Activated CD4-positive, alpha-beta T cell treated with anti-CD3 and anti-CD28 coated beads for 4 hours (primary cell): Measurements from ENCODE around the gene MYBL2.
"Not testable (repeated sequence)": the region's sequence is repeated elsewhere in the genome, so short reads cannot be mapped to it uniquely, and the experiment has no call there.

ENCODE experiments used
- DNase-seq, 2 donors: peaks; one replicate each; pipeline ENCODE4 v3.0.0-alpha.2; 2020

Gene MYBL2

GRCh38 chr20:43752561-43753301 is 85.8 kb downstream of the MYBL2 start:
- no peak for DNase-seq

- DNase-seq: no peak
Observed at GRCh38 chr20:43755390-43755789, 88.5 kb downstream of the MYBL2 start.

- no peak for DNase-seq
Observed at GRCh38 chr20:43755851-43756250, 88.9 kb downstream of the MYBL2 start.

DNA sequence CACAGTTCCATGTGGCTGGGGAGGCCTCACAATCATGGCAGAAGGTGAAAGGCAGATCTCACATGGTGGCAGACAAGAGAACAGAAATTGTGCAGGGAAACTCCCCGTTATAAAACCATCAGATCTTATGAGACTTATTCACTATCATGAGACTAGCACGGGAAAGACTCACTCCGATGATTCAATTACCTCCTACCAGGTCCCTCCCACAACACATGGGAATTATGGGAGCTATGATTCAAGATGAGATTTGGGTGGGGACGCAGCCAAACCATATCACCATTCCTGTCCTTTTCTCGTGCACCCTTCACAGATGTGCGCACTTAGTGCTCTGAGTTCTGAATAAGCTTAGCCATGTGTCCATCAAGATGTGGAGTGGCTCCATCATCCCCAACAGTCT is 91.0 kb downstream of the MYBL2 start:
- DNase-seq: not testable (repeated sequence)

GRCh38 chr20:43761386-43762340 is 94.7 kb downstream of the MYBL2 start:
- DNase-seq: no peak

- no peak for DNase-seq
Observed at GRCh38 chr20:43762911-43763310, 96.0 kb downstream of the MYBL2 start.

DNA sequence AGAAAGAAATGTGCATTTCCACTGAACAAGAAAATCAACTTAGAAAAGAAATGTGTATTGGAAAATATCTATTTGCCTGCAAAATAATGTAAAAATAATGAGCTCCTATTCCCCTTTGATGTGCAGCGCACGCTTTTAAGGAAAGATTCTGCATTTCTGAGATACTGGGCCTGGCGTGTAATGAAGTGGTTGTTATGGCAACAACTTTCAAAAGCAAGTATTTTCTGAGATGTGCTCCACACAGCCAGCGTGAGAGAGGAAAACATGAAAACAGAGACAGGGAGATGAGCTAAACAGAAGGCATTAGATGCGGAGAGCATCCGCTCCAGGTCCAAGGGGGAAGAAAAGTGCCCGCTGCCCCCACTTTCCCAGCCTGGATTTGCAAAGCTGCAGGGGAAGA is 99.0 kb downstream of the MYBL2 start:
- DNase-seq: no peak
